NB4 (cell line): ENCODE data around the gene CLN5.

Source experiments
- DNase-seq: peaks from one replicate; pipeline ENCODE4 v3.0.0; 2010; ENCODE audit warnings: low read depth
- H3K4me3 ChIP-seq: one replicate; pipeline ENCODE4 v1.5.1; 2011; ENCODE audit warnings: mild to moderate bottlenecking, low read depth, low read length, moderate library complexity
- MYC ChIP-seq: IDR thresholded peaks from 2 replicates; pipeline ENCODE4 v1.6.1; 2011; ENCODE audit warnings: low read depth, low read length
- POLR2A ChIP-seq: IDR thresholded peaks from 2 replicates; pipeline ENCODE4 v1.6.1; 2011; ENCODE audit warnings: mild to moderate bottlenecking; ENCODE audit not compliant: insufficient read length; ENCODE audit errors: extremely low read depth
- TF ChIP-seq, protein P1 (sequence below): IDR thresholded peaks from 2 replicates; pipeline ENCODE4 v1.6.1; 2011; ENCODE audit warnings: low read depth, low read length
- TF ChIP-seq, protein P2 (sequence below): IDR thresholded peaks from one replicate; pipeline ENCODE4 v1.5.1; 2012; ENCODE audit warnings: low read depth, low read length

CLN5 gene

DNA sequence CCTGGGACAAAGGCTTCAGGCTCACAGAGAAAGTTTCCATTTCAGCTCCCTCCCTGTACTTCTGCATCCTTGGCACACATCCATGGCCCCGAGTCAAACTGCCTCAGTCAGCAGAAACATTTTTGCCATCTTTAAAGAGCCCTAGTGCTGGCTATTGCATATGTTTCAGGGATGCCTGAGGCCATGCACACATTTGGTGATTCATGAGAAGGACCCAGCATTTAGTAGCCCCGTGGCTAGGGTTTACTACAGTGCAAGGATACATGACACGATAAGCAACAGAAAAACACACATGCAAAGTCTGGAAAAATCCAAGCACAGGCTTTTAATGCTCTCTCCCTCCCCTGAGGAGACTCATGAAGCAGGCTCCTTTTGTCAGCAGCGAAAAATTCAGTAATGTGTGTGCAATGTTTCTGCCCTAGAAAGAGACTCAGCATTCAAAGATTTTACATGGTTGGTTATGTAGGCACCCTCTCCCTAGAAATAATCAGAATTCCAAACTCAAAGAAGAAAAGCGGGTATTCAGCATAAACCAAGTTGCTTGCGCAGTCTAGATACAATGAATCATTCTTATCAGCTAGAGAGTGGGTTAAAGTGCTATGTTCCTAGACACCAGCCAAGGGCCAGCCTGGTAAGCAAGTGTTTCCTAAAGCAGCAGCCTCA is 26.0 kb upstream of the CLN5 start:
- TF ChIP-seq, protein P1, sequence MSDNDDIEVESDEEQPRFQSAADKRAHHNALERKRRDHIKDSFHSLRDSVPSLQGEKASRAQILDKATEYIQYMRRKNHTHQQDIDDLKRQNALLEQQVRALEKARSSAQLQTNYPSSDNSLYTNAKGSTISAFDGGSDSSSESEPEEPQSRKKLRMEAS: no peak
- TF ChIP-seq POLR2A (no peak), MYC (no peak)
- TF ChIP-seq, protein P2, sequence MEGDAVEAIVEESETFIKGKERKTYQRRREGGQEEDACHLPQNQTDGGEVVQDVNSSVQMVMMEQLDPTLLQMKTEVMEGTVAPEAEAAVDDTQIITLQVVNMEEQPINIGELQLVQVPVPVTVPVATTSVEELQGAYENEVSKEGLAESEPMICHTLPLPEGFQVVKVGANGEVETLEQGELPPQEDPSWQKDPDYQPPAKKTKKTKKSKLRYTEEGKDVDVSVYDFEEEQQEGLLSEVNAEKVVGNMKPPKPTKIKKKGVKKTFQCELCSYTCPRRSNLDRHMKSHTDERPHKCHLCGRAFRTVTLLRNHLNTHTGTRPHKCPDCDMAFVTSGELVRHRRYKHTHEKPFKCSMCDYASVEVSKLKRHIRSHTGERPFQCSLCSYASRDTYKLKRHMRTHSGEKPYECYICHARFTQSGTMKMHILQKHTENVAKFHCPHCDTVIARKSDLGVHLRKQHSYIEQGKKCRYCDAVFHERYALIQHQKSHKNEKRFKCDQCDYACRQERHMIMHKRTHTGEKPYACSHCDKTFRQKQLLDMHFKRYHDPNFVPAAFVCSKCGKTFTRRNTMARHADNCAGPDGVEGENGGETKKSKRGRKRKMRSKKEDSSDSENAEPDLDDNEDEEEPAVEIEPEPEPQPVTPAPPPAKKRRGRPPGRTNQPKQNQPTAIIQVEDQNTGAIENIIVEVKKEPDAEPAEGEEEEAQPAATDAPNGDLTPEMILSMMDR: no peak
- H3K4me3 ChIP-seq: no peak overlapping the region
- DNase-seq: no peak

DNA sequence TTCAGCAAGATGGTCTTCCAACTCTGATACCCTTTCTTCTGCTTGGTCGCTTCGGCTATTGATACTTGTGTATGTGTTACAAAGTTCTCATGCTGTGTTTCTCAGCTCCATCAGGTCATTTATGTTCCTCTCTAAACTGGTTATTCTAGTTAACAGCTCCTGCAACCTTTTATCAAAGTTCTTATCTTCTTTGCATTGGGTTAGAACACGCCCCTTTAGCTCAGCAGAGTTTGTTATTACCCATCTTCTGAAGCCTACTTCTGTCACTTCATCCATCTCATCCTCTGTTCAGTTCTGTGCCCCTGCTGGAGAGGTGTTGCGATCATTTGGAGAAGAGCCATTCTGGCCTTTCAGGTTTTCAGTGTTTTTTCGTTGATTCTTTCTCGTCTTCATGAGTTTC is 24.9 kb upstream of the CLN5 start:
- no peak for DNase-seq
- no peak overlapping the region for H3K4me3 ChIP-seq
- TF ChIP-seq, protein P1: no peak
- TF ChIP-seq POLR2A (no peak), MYC (no peak)
- TF ChIP-seq, protein P2: no peak

DNA sequence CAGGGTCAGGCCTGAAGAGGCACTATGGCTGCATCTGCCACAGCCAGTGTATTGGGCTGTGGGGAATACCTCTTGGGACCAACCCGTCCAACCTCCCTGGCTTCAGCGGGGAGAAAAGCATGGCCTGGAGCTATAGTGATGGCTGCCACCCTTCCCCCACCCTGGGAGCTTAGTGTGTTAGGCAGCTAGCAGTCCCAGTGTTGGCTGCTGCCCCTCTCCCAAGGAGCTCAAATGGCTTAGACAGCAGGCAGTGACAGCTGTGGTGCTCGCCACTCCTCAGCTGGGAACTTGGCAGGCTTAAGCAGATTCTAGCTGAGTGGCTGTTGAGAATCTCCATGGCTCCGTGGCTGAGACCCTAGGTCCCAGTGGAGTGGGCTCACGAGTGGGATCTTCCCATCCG is 23.8 kb upstream of the CLN5 start:
- DNase-seq: no peak
- TF ChIP-seq POLR2A (no peak), MYC (no peak)
- TF ChIP-seq, protein P2: no peak
- TF ChIP-seq, protein P1: no peak
- H3K4me3 ChIP-seq: no peak overlapping the region

DNA sequence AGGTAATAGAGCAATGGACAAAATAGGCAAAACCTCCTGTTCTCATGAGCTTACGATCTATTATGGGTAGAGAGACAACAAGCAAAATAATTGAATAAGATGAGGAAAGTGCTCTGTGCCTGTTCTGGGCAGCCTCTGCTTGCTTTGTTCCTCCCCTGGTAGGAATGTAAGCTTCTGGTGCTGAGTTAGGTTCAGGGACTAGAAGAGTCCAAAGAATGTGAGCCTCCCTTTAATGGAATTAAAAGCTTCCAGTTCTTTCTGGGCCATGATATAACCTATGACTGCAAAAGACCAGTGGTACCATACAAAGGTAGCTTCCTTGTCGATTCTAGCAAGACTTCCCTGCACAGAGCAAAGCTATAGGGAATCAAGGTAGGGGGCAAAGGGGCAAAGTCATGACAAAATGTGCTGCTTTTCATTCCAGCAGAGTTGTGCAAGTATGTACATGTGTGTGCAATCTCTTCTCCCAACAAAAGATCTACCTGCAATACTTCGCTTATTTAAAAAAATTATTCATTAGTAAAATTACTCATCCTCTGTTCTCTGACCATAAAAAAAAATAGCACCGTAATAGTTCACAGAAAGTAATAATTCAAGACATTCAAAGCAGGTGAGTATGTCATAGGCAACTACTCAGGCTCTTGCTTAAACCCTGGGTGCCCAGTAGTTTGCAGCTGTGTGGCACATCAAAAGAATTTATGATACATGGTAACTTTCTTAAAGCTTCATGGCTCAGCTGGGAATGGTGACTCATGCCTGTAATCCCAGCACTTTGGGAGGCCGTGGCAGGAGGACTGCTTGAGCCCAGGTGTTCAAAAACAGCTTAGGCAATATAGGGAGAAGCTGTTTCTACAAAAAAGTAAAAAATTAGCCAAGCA is 22.2 kb upstream of the CLN5 start:
- TF ChIP-seq, protein P2: no peak
- no peak for TF ChIP-seq MYC
- TF ChIP-seq POLR2A: no peak
- TF ChIP-seq, protein P1: no peak
- H3K4me3 ChIP-seq: no peak overlapping the region
- DNase-seq: no peak

DNA sequence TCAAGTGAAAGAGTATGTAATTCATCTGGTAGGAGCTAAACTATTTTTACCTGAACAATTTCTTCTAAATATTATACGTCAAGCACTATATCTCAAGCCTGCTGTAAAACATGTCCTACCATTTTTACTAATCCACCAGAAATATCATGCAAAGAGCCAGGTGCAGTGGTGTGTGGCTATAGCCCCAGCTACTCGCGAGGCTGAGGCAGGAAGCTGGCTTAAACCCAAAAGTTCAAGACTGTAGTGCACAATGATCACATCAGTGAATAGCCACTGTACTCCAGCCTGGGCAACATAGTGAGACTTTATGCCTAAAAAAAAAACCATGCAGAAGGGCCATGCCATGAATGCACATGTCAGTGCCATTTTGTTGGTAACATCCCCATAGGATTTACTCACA is 20.7 kb upstream of the CLN5 start:
- DNase-seq: no peak
- no peak overlapping the region for H3K4me3 ChIP-seq
- TF ChIP-seq, protein P1: no peak
- no peak for TF ChIP-seq POLR2A
- no peak for TF ChIP-seq MYC
- TF ChIP-seq, protein P2: no peak
